Mesenteric fat pad (tissue), 1 donor: ENCODE measurements around the gene BTBD9. TPM values are rescaled to one million over a fixed set of nuclear protein-coding genes. Genes with fewer than 3 reads are reported as not detected.

ENCODE experiments used
- DNase-seq: peaks from one replicate; pipeline ENCODE4 v3.0.0-alpha.2; 2020; ENCODE audit warnings: low spot score
- total RNA-seq: library from RNA; stranded (reverse); fragmentation: NEBNext Ultra II Directional; extraction: Animal tissue kit (Norgen Biotek cat#: 25700); gene quantifications from one replicate; pipeline ENCODE4 v1.2.1, GENCODE V29; 2021
- donor health status: DM: yes; HTN: yes; CAD: no.

BTBD9 gene
- total RNA-seq, 1 donor from 2014 or later: 15.6 TPM

GRCh38 chr6:38305995-38306681 lies 333.6 kb downstream of the BTBD9 start:
- no peak for DNase-seq

GRCh38 chr6:38302838-38303237 lies 336.9 kb downstream of the BTBD9 start:
- no peak for DNase-seq

- DNase-seq: no peak
Measured at GRCh38 chr6:38302081-38302480, 337.6 kb downstream of the BTBD9 start.

- DNase-seq: no peak
Measured at GRCh38 chr6:38290133-38290799, 349.5 kb downstream of the BTBD9 start.

GRCh38 chr6:38287487-38287886 lies 352.2 kb downstream of the BTBD9 start:
- no peak for DNase-seq

- DNase-seq: no peak
Measured at GRCh38 chr6:38284802-38285394, 354.8 kb downstream of the BTBD9 start.

- DNase-seq: no peak
Measured at GRCh38 chr6:38283734-38284362, 355.9 kb downstream of the BTBD9 start.

- DNase-seq: no peak
Measured at GRCh38 chr6:38282911-38283310, 356.8 kb downstream of the BTBD9 start.

GRCh38 chr6:38281126-38281525 lies 358.6 kb downstream of the BTBD9 start:
- no peak for DNase-seq

GRCh38 chr6:38279963-38280588 lies 359.7 kb downstream of the BTBD9 start:
- no peak for DNase-seq

- no peak for DNase-seq
Measured at GRCh38 chr6:38279423-38279822, 360.3 kb downstream of the BTBD9 start.

GRCh38 chr6:38273325-38273724 lies 366.4 kb downstream of the BTBD9 start:
- DNase-seq: no peak

GRCh38 chr6:38272222-38272621 lies 367.5 kb downstream of the BTBD9 start:
- DNase-seq: no peak

GRCh38 chr6:38271081-38271480 lies 368.6 kb downstream of the BTBD9 start:
- no peak for DNase-seq

- DNase-seq: no peak
Measured at GRCh38 chr6:38270367-38270766, 369.4 kb downstream of the BTBD9 start.

- no peak for DNase-seq
Measured at GRCh38 chr6:38269461-38270172, 370.1 kb downstream of the BTBD9 start.

- DNase-seq: no peak
Measured at GRCh38 chr6:38268342-38268741, 371.4 kb downstream of the BTBD9 start.

GRCh38 chr6:38266921-38267354 lies 372.8 kb downstream of the BTBD9 start:
- no peak for DNase-seq

GRCh38 chr6:38264605-38265004 lies 375.1 kb downstream of the BTBD9 start:
- no peak for DNase-seq

GRCh38 chr6:38262609-38263008 lies 377.1 kb downstream of the BTBD9 start:
- no peak for DNase-seq

- DNase-seq: no peak
Measured at GRCh38 chr6:38262026-38262425, 377.7 kb downstream of the BTBD9 start.
